LNCaP clone FGC (cell line): ENCODE data around the gene OR2AT4.

Experiments used
- DNase-seq: peaks from one replicate; pipeline ENCODE4 v3.0.0-alpha.2; 2011; ENCODE audit warnings: low read depth
- H3K4me3 ChIP-seq: 2 replicates; pipeline ENCODE4 v1.5.1; 2011; ENCODE audit warnings: mild to moderate bottlenecking, low read depth, low read length, control low read depth
- TF ChIP-seq, protein P1 (sequence below): IDR thresholded peaks from 2 replicates; pipeline ENCODE4 v1.5.1; 2012; ENCODE audit warnings: mild to moderate bottlenecking; ENCODE audit not compliant: control insufficient read depth, insufficient read depth; ENCODE audit errors: extremely low read depth

The OR2AT4 gene

DNA sequence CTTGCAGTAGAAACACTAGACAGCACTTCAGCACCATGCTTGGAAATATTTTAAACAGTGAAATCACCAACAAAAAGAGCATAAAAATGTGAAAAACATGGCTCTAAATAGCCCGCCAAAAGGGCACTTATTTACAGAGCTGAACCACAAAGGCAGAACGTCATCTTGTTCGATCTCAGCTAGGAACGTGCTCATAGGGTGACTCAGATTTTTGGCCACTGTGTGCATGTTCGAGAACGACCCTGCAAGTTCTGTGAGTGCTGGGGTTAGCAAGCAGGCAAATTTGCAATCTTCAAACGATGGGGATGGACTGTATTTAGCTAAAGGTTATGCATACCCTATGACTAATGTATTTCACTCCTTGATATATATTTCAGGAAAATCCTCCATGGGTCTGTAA, 30.6 kb downstream of the OR2AT4 start:
- H3K4me3 ChIP-seq, result no peak overlapping the region
- TF ChIP-seq, protein P1, sequence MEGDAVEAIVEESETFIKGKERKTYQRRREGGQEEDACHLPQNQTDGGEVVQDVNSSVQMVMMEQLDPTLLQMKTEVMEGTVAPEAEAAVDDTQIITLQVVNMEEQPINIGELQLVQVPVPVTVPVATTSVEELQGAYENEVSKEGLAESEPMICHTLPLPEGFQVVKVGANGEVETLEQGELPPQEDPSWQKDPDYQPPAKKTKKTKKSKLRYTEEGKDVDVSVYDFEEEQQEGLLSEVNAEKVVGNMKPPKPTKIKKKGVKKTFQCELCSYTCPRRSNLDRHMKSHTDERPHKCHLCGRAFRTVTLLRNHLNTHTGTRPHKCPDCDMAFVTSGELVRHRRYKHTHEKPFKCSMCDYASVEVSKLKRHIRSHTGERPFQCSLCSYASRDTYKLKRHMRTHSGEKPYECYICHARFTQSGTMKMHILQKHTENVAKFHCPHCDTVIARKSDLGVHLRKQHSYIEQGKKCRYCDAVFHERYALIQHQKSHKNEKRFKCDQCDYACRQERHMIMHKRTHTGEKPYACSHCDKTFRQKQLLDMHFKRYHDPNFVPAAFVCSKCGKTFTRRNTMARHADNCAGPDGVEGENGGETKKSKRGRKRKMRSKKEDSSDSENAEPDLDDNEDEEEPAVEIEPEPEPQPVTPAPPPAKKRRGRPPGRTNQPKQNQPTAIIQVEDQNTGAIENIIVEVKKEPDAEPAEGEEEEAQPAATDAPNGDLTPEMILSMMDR, result no peak
- DNase-seq, result no peak

DNA sequence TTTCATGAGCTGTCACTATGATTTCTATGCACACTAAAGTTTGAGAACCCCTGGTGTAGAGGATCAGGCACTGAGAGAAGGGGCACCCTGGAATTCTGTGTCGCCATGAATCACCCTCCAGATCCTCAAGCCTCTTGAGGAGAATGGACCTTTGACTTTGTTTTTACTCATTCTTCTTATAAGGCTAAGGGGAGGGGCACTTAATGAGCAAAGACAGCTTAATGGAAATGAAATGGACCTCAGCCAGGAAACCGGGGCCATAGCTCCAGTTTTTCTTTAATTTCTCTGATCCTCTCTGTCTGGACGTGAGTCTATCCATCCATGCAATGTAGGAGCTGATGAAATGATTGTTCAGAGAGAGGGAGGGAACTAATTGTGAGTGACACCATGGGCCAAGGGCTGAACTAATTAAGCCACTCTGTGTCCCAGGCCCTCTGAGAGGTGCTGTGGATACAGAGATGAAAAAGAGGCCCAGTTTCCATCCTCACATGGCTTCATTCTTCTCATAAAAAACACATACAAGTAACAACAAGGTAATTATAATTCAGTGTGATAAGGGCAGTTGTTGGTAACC, 32.8 kb downstream of the OR2AT4 start:
- DNase-seq, result no peak
- no peak overlapping the region for H3K4me3 ChIP-seq
- TF ChIP-seq, protein P1, result no peak

DNA sequence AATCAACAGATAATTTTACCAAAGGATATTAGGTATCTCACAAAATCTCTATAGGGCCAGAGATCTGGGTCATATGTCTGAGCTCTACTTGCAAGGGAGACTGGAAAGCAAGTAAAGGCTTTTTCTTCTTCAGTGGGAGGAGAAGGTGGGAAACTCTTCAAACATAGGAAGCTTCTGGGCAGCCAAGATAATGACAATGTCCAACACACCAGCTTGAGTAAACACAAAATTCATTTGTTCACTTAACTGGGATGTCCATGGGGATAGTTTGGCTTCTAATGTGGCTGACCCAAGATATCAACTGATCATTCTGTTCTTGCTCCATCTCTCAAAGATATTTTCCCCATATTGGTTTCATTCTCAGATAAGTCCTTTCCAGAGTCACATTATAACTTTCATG, 37.4 kb downstream of the OR2AT4 start:
- DNase-seq, result no peak
- no peak overlapping the region for H3K4me3 ChIP-seq
- TF ChIP-seq, protein P1, result no peak

DNA sequence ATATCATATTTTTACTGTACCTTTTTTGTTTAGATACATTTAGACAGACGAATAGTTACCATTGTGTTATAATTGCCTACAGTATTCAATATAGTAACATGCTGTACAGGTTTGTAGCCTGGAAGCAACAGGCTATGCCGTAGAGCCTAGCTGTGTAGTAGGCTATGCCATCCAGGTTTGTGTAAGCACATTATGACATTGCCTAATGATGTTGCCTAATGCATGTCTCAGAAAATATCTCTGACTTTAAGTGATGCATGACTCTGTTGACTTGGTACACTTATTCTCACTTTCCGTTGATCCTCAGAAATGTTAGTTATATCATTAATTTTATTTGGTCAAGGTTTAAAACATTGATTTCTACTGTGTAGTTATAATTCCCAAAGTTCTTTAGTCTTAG, 39.9 kb downstream of the OR2AT4 start:
- TF ChIP-seq, protein P1, result no peak
- no peak overlapping the region for H3K4me3 ChIP-seq
- DNase-seq, result no peak

DNA sequence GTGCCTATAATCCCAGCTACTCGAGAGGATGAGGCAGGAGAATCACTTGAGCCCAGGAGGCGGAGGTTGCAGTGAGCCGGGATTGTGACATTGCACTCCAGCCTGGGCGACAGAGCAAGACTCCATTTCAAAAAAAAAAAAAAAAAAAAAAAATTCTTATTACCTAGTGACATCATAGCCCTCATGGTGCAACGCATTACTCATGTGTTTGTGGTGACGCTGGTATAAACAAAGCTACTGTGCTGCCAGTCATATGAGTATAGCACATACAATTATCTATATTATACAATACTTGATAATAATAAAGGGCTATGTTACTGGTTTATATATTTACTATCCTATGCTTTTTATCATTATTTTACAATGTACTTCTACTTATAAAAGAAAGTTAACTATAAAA, 41.2 kb downstream of the OR2AT4 start:
- DNase-seq, result no peak
- TF ChIP-seq, protein P1, result no peak
- no peak overlapping the region for H3K4me3 ChIP-seq

DNA sequence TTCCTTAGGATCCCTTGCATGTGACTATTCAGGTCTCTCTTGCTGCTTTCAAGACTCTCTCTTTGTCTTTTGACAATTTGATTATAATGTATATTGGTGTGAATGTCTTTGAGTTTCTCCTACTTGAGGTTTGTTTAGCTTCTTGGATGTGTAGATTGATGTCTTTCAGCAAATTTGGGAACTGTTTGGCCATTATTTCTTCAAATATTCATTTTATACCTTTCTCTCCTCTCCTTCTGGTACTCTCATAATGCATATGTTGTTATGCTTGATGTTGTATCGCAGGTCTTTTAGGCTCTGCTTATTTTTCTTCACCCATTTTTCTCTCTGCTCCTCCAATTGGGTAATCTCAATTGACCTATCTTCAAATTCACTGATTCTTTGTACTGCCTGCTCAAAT, 44.2 kb downstream of the OR2AT4 start:
- no peak overlapping the region for H3K4me3 ChIP-seq
- no peak for DNase-seq
- TF ChIP-seq, protein P1, result no peak

DNA sequence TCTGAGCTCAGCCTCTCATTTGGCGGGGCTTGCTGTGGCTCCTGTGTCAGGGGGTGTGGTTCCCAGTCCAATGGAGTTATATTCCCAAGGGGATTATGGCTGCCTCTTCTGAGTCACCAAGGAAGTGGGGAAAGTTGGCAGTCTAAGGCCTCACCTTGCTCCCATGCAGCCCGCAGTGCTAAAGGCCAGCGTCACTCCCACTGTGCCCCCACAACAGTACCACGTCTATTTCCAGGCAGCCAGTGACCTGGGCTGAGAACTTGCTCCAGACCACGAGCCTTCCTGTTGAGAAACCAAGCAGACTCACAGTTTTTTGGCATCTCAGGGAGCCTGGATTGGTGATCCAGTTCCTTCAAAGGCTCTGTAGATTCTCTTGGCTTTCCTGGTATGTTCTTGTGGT, 45.6 kb downstream of the OR2AT4 start:
- TF ChIP-seq, protein P1, result no peak
- DNase-seq, result no peak
- no peak overlapping the region for H3K4me3 ChIP-seq
